ENCODE measurements around the gene CARS1.

Gene CARS1

DNA sequence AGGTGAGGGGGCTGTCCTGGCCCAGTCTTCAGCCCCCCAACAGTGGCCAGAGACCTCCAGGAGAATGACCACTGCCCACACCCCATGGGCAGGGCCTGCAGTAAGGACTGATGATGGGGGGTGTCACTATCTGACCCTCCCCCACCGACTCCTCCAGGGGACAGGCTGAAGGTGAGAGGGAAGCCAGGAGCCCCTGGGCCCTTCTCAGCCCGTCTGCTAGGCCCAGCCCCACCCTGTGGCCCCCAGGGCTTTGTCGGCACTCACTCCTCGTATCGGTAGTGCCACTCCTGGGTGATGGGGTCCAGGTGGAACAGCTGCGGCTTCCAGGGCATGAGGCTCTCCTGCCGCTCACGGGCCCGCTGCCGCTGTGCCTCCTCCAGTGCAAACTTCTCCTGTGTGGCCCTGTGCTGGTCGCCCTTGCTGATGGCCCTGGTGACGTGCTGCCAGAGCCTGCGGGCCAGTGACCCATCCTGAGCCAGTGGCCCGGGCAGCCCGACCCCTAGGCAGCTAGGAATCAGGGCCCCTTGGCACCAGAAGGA is 35.4 kb upstream of the CARS1 start:
- TF ChIP-seq, protein P1, sequence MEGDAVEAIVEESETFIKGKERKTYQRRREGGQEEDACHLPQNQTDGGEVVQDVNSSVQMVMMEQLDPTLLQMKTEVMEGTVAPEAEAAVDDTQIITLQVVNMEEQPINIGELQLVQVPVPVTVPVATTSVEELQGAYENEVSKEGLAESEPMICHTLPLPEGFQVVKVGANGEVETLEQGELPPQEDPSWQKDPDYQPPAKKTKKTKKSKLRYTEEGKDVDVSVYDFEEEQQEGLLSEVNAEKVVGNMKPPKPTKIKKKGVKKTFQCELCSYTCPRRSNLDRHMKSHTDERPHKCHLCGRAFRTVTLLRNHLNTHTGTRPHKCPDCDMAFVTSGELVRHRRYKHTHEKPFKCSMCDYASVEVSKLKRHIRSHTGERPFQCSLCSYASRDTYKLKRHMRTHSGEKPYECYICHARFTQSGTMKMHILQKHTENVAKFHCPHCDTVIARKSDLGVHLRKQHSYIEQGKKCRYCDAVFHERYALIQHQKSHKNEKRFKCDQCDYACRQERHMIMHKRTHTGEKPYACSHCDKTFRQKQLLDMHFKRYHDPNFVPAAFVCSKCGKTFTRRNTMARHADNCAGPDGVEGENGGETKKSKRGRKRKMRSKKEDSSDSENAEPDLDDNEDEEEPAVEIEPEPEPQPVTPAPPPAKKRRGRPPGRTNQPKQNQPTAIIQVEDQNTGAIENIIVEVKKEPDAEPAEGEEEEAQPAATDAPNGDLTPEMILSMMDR (IDR thresholded peaks at IDR 0.05; ENCODE audit: low read depth, low read length), result no peak

DNA sequence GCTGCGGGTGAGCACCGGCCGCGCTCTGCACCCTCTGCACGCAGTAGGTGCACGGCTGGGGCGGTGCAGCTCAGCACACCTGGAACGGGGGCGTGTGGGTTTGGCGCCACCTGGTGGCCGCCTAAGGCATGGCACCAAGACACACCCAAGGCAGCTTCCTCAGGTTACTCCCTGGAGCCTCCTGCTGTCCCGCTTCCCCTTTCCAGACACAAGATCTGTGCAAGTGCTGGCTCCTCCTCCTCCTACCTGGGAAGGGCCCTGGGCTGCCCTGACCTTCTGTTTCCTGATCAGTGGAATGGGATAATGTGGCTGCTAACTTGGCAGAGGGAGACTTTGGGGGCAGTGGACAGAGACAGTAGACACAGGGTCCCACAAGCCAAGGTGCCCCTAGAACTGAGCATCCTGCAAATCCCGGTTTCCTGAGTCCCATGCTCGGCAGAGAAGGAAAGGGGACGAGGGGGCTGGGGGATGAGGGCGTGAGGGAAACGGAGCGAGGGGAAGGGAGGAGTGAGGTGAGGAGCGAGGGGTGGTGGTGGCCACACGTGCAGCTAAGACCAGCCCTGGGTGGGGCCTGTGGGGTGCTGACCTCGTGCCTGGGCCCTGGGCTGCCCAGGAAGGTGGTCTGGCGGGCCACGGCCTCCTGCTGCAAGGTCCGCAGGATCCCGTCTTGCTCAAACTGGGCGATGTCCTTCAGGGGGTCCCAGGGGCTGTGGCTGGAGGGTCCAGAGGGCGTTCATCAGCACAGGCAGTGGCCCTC is 34.8 kb upstream of the CARS1 start:
- TF ChIP-seq, protein P1 (IDR thresholded peaks at IDR 0.05; ENCODE audit: low read depth, low read length), result peak; percentile 98
- H3K4me3 ChIP-seq (ENCODE audit: low read depth, low read length), result no peak overlapping the region

More for the DNA sequence above, 35.4 kb upstream of the CARS1 start:
- no peak overlapping the region for H3K4me3 ChIP-seq (ENCODE audit: low read depth, low read length)

GRCh38 chr11:3091081-3091845 is 34.0 kb upstream of the CARS1 start:
- H3K4me3 ChIP-seq (ENCODE audit: low read depth, low read length), result no peak overlapping the region

DNA sequence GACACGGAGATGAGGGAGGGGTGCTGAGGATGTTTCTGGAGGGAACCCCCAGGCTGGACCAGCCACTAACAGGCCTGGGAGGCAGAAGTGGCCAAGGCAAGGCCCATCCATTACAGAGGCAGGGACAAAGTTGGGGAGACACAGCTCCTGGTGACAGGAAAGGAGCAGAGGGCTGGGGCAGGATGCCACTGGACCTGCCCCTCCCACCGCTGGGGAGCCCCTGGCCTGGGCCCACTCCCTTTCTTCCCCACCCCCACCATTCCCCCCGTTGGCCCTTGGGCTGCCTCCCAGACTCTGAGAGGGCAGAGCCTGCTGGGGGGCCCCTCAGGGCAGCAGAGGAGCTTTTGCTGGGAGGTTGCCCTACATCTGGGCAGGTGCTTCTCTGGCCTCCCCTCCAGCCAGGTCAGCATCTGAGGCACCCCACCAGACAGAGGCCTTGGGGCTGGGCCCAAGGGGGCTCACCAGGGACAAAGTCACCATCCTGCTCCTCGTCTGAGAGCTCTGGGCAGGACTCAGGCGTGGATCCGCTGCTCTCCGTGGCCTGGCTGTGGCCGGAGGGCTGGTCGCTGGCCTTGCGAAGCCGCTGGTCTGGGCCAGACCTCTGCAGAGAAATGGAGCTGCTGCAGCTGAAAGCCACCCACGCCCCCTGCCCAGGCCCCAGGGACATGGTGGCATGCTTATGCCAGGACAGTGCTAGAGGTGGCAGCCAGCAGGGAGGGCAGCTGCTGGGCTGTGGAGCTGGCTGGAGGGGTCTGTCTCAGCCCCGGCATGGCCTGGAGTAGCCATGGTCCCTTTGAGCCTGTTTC is 33.1 kb upstream of the CARS1 start:
- H3K4me3 ChIP-seq (ENCODE audit: low read depth, low read length), result no peak overlapping the region
- TF ChIP-seq, protein P1 (IDR thresholded peaks at IDR 0.05; ENCODE audit: low read depth, low read length), result no peak

More at GRCh38 chr11:3091081-3091845, 34.0 kb upstream of the CARS1 start:
- TF ChIP-seq, protein P1 (IDR thresholded peaks at IDR 0.05; ENCODE audit: low read depth, low read length), result no peak

- TF ChIP-seq, protein P1 (IDR thresholded peaks at IDR 0.05; ENCODE audit: low read depth, low read length), result no peak
These were observed 32.2 kb upstream of the CARS1 start for GRCh38 chr11:3089236-3090061.

GRCh38 chr11:3088806-3089205 is 31.6 kb upstream of the CARS1 start:
- no peak overlapping the region for H3K4me3 ChIP-seq (ENCODE audit: low read depth, low read length)
- TF ChIP-seq, protein P1 (IDR thresholded peaks at IDR 0.05; ENCODE audit: low read depth, low read length), result no peak

More at GRCh38 chr11:3089236-3090061, 32.2 kb upstream of the CARS1 start:
- H3K4me3 ChIP-seq (ENCODE audit: low read depth, low read length), result no peak overlapping the region

All from WI38 (cell line).